A549 (cell line): Measurements from ENCODE around the gene TPD52L3. TPM values are rescaled to one million over a fixed set of nuclear protein-coding genes. Genes with fewer than 3 reads are reported as not detected.

Experiments
- ATAC-seq, 2 experiments: fragments of 200-7000 bp in 1 of 2; fragments of >200 bp in 1 of 2; cut with Nextera tagmentation in 1 of 2; cut with Tn5 transposase in 1 of 2; 3 replicates each; pipeline versions ENCODE4 v1.8.0 to v1.9.1; 2018 to 2020; ENCODE audit warnings: mild to moderate bottlenecking in 1 of 2, moderate library complexity in 1 of 2
- CTCF ChIA-PET: fragments of 300-600 bp; sonication (Branson Sonifier 250); formaldehyde crosslinking; extraction: SDS; loops from one replicate; lab custom pipeline; 2021; ENCODE audit warnings: antibody characterized with exemption, inconsistent platforms; lab: Yijun Ruan, JAX
- POLR2A ChIA-PET: fragments of 350-600 bp; formaldehyde crosslinking; extraction: SDS; loops from one replicate; lab custom pipeline; 2021; ENCODE audit warnings: antibody characterized with exemption, inconsistent platforms; lab: Yijun Ruan, JAX
- DNase-seq, 2 experiments: peaks; one replicate each; pipeline versions ENCODE4 v3.0.0 to v3.0.0-alpha.2; 2011 to 2016; ENCODE audit warnings: low read depth in 1 of 2, low spot score in 1 of 2
- FAIRE-seq: peaks from 2 replicates; lab custom pipeline; 2011; peaks lifted over from hg19 to GRCh38; lab: Jason Lieb, UNC
- H3K27ac ChIP-seq, 2 experiments: fragments of >200 bp; sonication (Bioruptor Twin); formaldehyde crosslinking; 3 replicates each; pipeline ENCODE4 v1.5.1; 2016 to 2017
- H3K4me1 ChIP-seq: fragments of >200 bp; sonication (Bioruptor Twin); formaldehyde crosslinking; 3 replicates; pipeline ENCODE4 v1.6.1; 2016
- H3K4me2 ChIP-seq: fragments of >200 bp; sonication (Bioruptor Twin); formaldehyde crosslinking; 3 replicates; pipeline ENCODE4 v1.6.1; 2016
- H3K4me3 ChIP-seq: fragments of >200 bp; sonication (Bioruptor Twin); formaldehyde crosslinking; 3 replicates; pipeline ENCODE4 v1.5.1; 2016
- H3K9me3 ChIP-seq: fragments of >200 bp; sonication (Bioruptor Twin); formaldehyde crosslinking; 3 replicates; pipeline ENCODE4 v1.6.1; 2016
- BHLHE40 ChIP-seq: IDR thresholded peaks from 2 replicates; pipeline ENCODE4 v1.6.1; 2012; ENCODE audit warnings: low read depth, low read length, inconsistent platforms
- CBX8 ChIP-seq: fragments of 200-600 bp; sonication (generic); IDR thresholded peaks from 2 replicates; pipeline ENCODE4 v1.6.1; 2016
- CHD2 ChIP-seq: fragments of 150-350 bp; IDR thresholded peaks from 2 replicates; pipeline ENCODE4 v1.6.1; 2014; ENCODE audit warnings: low read length; ENCODE audit not compliant: partially characterized antibody
- CHD4 ChIP-seq: fragments of 200-600 bp; sonication (generic); IDR thresholded peaks from 2 replicates; pipeline ENCODE4 v1.6.1; 2016; ENCODE audit warnings: antibody characterized with exemption, mild to moderate bottlenecking, borderline replicate concordance
- CTCF ChIP-seq: fragments of >200 bp; sonication (Bioruptor Twin); formaldehyde crosslinking; IDR thresholded peaks from 3 replicates; pipeline ENCODE4 v1.5.1; 2016
- ELK1 ChIP-seq: fragments of 150-350 bp; IDR thresholded peaks from 2 replicates; pipeline ENCODE4 v1.6.1; 2014; ENCODE audit warnings: low read depth, mild to moderate bottlenecking, low read length
- EP300 ChIP-seq, 2 experiments: fragments of >200 bp; sonication (Bioruptor Twin); formaldehyde crosslinking; IDR thresholded peaks; 2 replicates in 1 of 2; 3 replicates in 1 of 2; pipeline ENCODE4 v1.6.1; 2016 to 2017
- FOSB ChIP-seq: fragments of 250-450 bp; sonication (Bioruptor Pico); IDR thresholded peaks from 2 replicates; pipeline ENCODE4 v1.5.0; 2020; ENCODE audit warnings: mild to moderate bottlenecking, moderate library complexity
- FOSL2 ChIP-seq, 2 experiments: fragments of 450-650 bp in 1 of 2; fragments of >200 bp in 1 of 2; sonication (Bioruptor Twin) in 1 of 2; formaldehyde crosslinking; IDR thresholded peaks; 2 replicates each; pipeline versions ENCODE4 v1.5.0 to v1.6.1; 2016 to 2020; ENCODE audit warnings: mild to moderate bottlenecking in 1 of 2, moderate library complexity in 1 of 2
- HES2 ChIP-seq: fragments of >200 bp; sonication (Bioruptor Twin); formaldehyde crosslinking; IDR thresholded peaks from 2 replicates; pipeline ENCODE4 v1.6.1; 2016
- JUNB ChIP-seq: fragments of >200 bp; sonication (Bioruptor Twin); formaldehyde crosslinking; IDR thresholded peaks from 2 replicates; pipeline ENCODE4 v1.6.1; 2016
- KDM1A ChIP-seq: fragments of 200-600 bp; sonication (generic); IDR thresholded peaks from 2 replicates; pipeline ENCODE4 v1.6.1; 2016; ENCODE audit warnings: low read depth, mild to moderate bottlenecking
- MAFK ChIP-seq: fragments of 450-650 bp; IDR thresholded peaks from 2 replicates; pipeline ENCODE4 v1.6.1; 2014; ENCODE audit not compliant: partially characterized antibody
- NFE2L2 ChIP-seq: fragments of 150-350 bp; conservative IDR thresholded peaks from 2 replicates; pipeline ENCODE4 v1.6.1; 2014; ENCODE audit warnings: low read length
- NPAS2 ChIP-seq: fragments of 250-450 bp; sonication (Bioruptor Pico); IDR thresholded peaks from 2 replicates; pipeline ENCODE4 v1.8.0; 2022; ENCODE audit warnings: mild to moderate bottlenecking, moderate library complexity, borderline replicate concordance
- NR3C1 ChIP-seq: fragments of >200 bp; sonication (Bioruptor Twin); formaldehyde crosslinking; IDR thresholded peaks from 3 replicates; pipeline ENCODE4 v1.6.1; 2017
- POLR2AphosphoS2 ChIP-seq: conservative IDR thresholded peaks from 2 replicates; pipeline ENCODE4 v1.6.1; 2012; ENCODE audit warnings: low read length, improper control_type of control experiment, inconsistent platforms
- RARB ChIP-seq: fragments of 250-450 bp; sonication (Bioruptor Pico); IDR thresholded peaks from 2 replicates; pipeline ENCODE4 v1.8.0; 2021; ENCODE audit warnings: mild to moderate bottlenecking, moderate library complexity
- RNF2 ChIP-seq: fragments of 200-600 bp; sonication (generic); IDR thresholded peaks from 2 replicates; pipeline ENCODE4 v1.6.1; 2016; ENCODE audit warnings: low read depth, mild to moderate bottlenecking, antibody characterized with exemption, moderate library complexity, borderline replicate concordance
- TFCP2L1 ChIP-seq: fragments of 250-450 bp; sonication (Bioruptor Pico); IDR thresholded peaks from 2 replicates; pipeline ENCODE4 v1.5.0; 2021; ENCODE audit warnings: mild to moderate bottlenecking
- TP53 ChIP-seq: fragments of 250-450 bp; sonication (Bioruptor Pico); IDR thresholded peaks from 2 replicates; pipeline ENCODE4 v1.5.0; 2021; ENCODE audit warnings: mild to moderate bottlenecking, moderate library complexity
- WGBS: methylation state at CpG from one replicate; pipeline ENCODE4 v1.1.6; 2017; ENCODE audit errors: missing lambda C conversion rate; 5-methylcytosine and 5-hydroxymethylcytosine counted together
- polyA plus RNA-seq, 4 experiments: library from polyadenylated mRNA; depleted of rRNA in 3 of 4; stranded (reverse); fragments of >200 nt; fragmentation: RNase III in 1 of 4; extraction: RNeasy Plus Mini Kit Qiagen cat#74134 plus additional on column Dnase treatment in 1 of 4; gene quantifications; 2 replicates in 3 of 4; 3 replicates in 1 of 4; pipeline ENCODE4 v1.2.3, GENCODE V29; 2011 to 2017
- TF ChIP-seq, protein P1 (sequence below): fragments of 200-600 bp; sonication (generic); IDR thresholded peaks from 2 replicates; pipeline ENCODE4 v1.6.1; 2016; ENCODE audit warnings: antibody characterized with exemption, mild to moderate bottlenecking, moderate library complexity
- TF ChIP-seq, protein P2 (sequence below): fragments of >200 bp; sonication (Bioruptor Twin); formaldehyde crosslinking; IDR thresholded peaks from 3 replicates; pipeline ENCODE4 v1.6.1; 2016

TPD52L3 gene
- polyA plus RNA-seq, 2 of the 4 experiments (the other 2 are of a cell fraction), result not detected

GRCh38 chr9:6307551-6308096 lies 20.6 kb upstream of the TPD52L3 start:
- ATAC-seq (no peak), DNase-seq (no peak), FAIRE-seq (no peak)
- 0 out of 3 replicates have a peak, but pooled peaks cover 2% of the 10 kb centered on the region for H3K9me3 ChIP-seq
- no peak overlapping the region for H3K27ac ChIP-seq
- H3K4me1 ChIP-seq, result no peaks in the 10 kb centered on the region
- 44% methylated on average over 1 of the region's 1 CpG for WGBS
- ChIA-PET POLR2A (no interaction called here), CTCF (interaction anchor here (0.6 to 9.7 kb wide), 9 partner anchors 8 to 421 kb away, joined by 3 to 158 read pairs (median 24); no protein-coding TSS in a partner anchor)
- no peak overlapping the region for H3K4me3 ChIP-seq
- TF ChIP-seq ELK1 (no peak), JUNB (no peak), FOSL2 (IDR thresholded peaks at IDR 0.05) (no peak), FOSL2 (CRISPR knock-in tag; IDR thresholded peaks at IDR 0.05) (no peak), RNF2 (no peak), NPAS2 (CRISPR knock-in tag) (no peak), TP53 (no peak), EP300 (IDR thresholded peaks at IDR 0.05) (no peak), RARB (CRISPR knock-in tag) (no peak), CHD4 (no peak), MAFK (no peak)
- no peak overlapping the region for H3K4me2 ChIP-seq

DNA sequence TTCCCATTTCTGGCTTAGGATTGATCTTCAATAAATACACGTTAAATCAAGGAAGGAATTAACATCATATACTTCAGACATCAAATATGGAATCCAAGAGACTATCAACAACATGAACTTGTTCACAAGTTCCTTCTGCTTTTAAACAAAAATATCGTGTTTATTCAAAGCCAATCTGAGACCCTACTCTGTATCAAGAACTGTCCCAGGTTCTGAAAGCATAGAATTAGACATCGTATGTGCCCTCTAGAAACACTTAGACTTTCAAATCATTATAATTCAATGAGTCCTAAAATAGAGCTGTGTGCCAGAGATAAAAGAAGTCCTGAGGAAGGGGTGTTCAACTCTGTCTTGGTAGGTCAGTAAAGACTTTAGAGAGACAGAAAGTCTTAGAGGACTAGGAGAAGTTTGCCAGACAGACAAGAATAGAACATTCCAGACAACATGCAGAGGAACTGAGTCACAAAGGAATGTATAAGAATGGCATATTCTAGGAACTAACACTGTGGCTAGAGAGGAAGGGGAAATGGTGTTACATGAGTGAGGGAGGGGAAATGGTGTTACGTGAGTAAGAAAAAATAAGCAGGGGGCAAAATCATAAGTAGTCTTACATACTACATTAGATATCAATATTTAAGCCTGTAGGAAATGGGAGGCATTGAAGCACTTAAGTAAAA lies 2.9 kb downstream of the TPD52L3 start:
- TF ChIP-seq, protein P1, sequence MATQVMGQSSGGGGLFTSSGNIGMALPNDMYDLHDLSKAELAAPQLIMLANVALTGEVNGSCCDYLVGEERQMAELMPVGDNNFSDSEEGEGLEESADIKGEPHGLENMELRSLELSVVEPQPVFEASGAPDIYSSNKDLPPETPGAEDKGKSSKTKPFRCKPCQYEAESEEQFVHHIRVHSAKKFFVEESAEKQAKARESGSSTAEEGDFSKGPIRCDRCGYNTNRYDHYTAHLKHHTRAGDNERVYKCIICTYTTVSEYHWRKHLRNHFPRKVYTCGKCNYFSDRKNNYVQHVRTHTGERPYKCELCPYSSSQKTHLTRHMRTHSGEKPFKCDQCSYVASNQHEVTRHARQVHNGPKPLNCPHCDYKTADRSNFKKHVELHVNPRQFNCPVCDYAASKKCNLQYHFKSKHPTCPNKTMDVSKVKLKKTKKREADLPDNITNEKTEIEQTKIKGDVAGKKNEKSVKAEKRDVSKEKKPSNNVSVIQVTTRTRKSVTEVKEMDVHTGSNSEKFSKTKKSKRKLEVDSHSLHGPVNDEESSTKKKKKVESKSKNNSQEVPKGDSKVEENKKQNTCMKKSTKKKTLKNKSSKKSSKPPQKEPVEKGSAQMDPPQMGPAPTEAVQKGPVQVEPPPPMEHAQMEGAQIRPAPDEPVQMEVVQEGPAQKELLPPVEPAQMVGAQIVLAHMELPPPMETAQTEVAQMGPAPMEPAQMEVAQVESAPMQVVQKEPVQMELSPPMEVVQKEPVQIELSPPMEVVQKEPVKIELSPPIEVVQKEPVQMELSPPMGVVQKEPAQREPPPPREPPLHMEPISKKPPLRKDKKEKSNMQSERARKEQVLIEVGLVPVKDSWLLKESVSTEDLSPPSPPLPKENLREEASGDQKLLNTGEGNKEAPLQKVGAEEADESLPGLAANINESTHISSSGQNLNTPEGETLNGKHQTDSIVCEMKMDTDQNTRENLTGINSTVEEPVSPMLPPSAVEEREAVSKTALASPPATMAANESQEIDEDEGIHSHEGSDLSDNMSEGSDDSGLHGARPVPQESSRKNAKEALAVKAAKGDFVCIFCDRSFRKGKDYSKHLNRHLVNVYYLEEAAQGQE, result peak; percentile 61; the same call in 1 of the 2 replicates
- no peak for TF ChIP-seq TFCP2L1 (CRISPR knock-in tag)
- DNase-seq (no peak), FAIRE-seq (peak; percentile 23), ATAC-seq (no peak)
- Histone ChIP-seq H3K27ac (no peak overlapping the region), H3K4me1 (no peaks in the 10 kb centered on the region), H3K4me3 (no peak overlapping the region), H3K9me3 (peaks cover 17% of the 10 kb centered on the region; the same call in 2 of the 3 replicates), H3K4me2 (no peak overlapping the region)
- 56% methylated on average over 4 of the region's 4 CpGs for WGBS
- ChIA-PET CTCF (no interaction called here), POLR2A (no interaction called here)

GRCh38 chr9:6334305-6334704 lies 6.1 kb downstream of the TPD52L3 start:
- peaks cover 17% of the 10 kb centered on the region; the same call in 2 of the 3 replicates for H3K9me3 ChIP-seq
- H3K4me1 ChIP-seq, result no peaks in the 10 kb centered on the region
- FAIRE-seq, result no peak
- no peak overlapping the region for H3K4me2 ChIP-seq
- ChIA-PET CTCF (interaction anchor here (0.6 to 1.6 kb wide), 2 partner anchors 16 to 177 kb away, joined by 3 to 4 read pairs; no protein-coding TSS in a partner anchor), POLR2A (no interaction called here)
- no peak overlapping the region for H3K27ac ChIP-seq
- no peak for DNase-seq
- no peak overlapping the region for H3K4me3 ChIP-seq
- ATAC-seq, result no peak
- no peak for TF ChIP-seq CHD2
- no peak for TF ChIP-seq CBX8
- no peak for TF ChIP-seq POLR2AphosphoS2
- no peak for TF ChIP-seq NFE2L2
- no peak for TF ChIP-seq HES2
- no peak for TF ChIP-seq TP53
- no peak for TF ChIP-seq BHLHE40
- TF ChIP-seq NR3C1, result no peak
- TF ChIP-seq ELK1, result no peak
- no peak for TF ChIP-seq FOSB
- TF ChIP-seq FOSL2 (IDR thresholded peaks at IDR 0.05), result no peak
- no peak for TF ChIP-seq FOSL2 (CRISPR knock-in tag; IDR thresholded peaks at IDR 0.05)
- TF ChIP-seq, protein P2, sequence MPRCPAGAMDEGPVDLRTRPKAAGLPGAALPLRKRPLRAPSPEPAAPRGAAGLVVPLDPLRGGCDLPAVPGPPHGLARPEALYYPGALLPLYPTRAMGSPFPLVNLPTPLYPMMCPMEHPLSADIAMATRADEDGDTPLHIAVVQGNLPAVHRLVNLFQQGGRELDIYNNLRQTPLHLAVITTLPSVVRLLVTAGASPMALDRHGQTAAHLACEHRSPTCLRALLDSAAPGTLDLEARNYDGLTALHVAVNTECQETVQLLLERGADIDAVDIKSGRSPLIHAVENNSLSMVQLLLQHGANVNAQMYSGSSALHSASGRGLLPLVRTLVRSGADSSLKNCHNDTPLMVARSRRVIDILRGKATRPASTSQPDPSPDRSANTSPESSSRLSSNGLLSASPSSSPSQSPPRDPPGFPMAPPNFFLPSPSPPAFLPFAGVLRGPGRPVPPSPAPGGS, result no peak
- no peak for TF ChIP-seq KDM1A
- TF ChIP-seq CTCF, result no peak
